ENCODE data around the gene COL5A2.

DNA sequence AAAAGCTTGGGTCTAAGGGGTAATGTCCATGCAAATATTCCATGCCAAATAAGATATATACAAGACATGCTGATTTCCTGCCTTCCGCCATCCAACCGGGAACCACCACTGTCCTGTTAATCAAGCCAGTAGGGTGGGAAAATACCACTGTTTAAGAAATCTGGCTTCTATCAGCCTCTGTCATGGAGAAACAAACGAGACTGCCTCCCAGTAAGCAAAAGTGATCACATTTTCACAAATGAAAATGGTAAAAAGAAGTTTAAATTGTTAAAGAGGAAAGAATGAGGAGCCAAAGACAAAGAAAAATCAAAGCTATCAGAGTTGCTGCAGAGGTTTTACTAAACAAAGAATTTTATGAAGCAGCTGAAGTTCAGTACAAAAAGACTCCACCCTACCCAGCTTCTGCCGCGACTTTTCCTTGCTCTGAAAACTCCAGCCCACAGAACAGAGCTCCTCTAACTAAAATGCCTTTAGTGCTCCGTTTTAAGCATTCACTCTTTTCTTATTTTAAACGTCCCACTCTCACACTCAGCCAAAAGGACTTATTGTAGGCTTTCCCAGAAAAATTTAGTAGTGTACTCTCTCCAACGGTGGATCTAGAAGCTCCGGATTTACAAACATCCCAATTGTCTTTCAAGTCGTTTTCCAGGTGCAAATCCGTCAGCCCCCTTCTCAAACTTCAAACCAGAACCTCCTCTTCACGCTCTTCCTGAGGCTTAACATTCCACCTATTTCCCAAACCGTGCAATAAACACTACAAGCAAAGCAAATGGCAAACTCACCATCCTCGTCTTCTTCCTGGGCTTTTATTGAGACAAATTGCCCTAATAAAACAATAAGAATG lies 613 bp downstream of the COL5A2 start:
- TF ChIP-seq, protein P1, sequence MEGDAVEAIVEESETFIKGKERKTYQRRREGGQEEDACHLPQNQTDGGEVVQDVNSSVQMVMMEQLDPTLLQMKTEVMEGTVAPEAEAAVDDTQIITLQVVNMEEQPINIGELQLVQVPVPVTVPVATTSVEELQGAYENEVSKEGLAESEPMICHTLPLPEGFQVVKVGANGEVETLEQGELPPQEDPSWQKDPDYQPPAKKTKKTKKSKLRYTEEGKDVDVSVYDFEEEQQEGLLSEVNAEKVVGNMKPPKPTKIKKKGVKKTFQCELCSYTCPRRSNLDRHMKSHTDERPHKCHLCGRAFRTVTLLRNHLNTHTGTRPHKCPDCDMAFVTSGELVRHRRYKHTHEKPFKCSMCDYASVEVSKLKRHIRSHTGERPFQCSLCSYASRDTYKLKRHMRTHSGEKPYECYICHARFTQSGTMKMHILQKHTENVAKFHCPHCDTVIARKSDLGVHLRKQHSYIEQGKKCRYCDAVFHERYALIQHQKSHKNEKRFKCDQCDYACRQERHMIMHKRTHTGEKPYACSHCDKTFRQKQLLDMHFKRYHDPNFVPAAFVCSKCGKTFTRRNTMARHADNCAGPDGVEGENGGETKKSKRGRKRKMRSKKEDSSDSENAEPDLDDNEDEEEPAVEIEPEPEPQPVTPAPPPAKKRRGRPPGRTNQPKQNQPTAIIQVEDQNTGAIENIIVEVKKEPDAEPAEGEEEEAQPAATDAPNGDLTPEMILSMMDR (IDR thresholded peaks at IDR 0.05; ENCODE audit: low read depth, low read length): no peak
- no peak for TF ChIP-seq EZH2phosphoT487 (IDR thresholded peaks at IDR 0.05; ENCODE audit: low read depth)
